Measurements from ENCODE around the gene MAP4K2. TPM values are rescaled to one million over a fixed set of nuclear protein-coding genes. Genes with fewer than 3 reads are reported as not detected.
A peak's percentile ranks its signal among the peaks of the same experiment; 100 is the strongest.
"Not testable (repeated sequence)": the region's sequence is repeated elsewhere in the genome, so short reads cannot be mapped to it uniquely, and the experiment has no call there.

Gene MAP4K2
- total RNA-seq, 2 donors from 2014 or later: 19.4 to 20.4 TPM

DNA sequence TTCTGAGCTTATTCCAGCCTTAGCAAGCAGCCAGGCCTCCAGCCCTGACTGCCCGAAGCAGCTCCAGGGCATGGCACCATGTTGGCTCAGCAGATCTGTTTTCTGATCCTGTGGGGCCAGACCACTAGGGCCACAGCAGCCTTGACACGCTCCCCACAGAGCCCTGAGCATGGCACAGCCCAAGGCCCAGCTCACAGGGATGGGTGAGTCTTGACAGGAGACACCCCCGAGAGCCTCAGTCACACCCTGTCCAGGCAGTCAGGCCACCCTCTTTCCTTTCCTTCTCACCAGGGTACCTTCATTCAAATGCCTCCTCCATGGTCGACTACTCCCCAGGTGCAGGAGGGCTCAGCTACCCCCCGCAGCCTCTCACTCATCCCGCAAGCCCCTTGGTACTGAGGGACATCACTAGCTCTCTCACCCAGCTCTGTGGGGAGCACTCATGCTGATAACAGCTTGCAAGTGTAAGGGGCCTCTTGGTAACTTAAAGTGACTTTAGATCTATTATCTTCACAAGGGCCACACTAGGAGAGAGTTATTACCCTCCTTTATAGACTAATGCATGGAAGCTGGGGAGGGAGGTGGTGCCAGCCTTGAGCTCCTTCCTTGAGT lies 45.3 kb upstream of the MAP4K2 start:
- Histone ChIP-seq H3K27ac (peak overlapping the region in 1 of 2 donors; percentile 4), H3K27me3 (no peaks in the 10 kb centered on the region), H3K36me3 (peaks cover 9% of the 10 kb centered on the region), H3K4me3 (no peak overlapping the region), H3K9me3 (no peaks in the 10 kb centered on the region), H3K4me1 (peaks cover 0 to 77% of the 10 kb centered on the region in 2 donors)
- DNase-seq (ENCODE audit: low spot score): no peak
- TF ChIP-seq, protein P1, sequence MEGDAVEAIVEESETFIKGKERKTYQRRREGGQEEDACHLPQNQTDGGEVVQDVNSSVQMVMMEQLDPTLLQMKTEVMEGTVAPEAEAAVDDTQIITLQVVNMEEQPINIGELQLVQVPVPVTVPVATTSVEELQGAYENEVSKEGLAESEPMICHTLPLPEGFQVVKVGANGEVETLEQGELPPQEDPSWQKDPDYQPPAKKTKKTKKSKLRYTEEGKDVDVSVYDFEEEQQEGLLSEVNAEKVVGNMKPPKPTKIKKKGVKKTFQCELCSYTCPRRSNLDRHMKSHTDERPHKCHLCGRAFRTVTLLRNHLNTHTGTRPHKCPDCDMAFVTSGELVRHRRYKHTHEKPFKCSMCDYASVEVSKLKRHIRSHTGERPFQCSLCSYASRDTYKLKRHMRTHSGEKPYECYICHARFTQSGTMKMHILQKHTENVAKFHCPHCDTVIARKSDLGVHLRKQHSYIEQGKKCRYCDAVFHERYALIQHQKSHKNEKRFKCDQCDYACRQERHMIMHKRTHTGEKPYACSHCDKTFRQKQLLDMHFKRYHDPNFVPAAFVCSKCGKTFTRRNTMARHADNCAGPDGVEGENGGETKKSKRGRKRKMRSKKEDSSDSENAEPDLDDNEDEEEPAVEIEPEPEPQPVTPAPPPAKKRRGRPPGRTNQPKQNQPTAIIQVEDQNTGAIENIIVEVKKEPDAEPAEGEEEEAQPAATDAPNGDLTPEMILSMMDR (IDR thresholded peaks at IDR 0.05): no peak

DNA sequence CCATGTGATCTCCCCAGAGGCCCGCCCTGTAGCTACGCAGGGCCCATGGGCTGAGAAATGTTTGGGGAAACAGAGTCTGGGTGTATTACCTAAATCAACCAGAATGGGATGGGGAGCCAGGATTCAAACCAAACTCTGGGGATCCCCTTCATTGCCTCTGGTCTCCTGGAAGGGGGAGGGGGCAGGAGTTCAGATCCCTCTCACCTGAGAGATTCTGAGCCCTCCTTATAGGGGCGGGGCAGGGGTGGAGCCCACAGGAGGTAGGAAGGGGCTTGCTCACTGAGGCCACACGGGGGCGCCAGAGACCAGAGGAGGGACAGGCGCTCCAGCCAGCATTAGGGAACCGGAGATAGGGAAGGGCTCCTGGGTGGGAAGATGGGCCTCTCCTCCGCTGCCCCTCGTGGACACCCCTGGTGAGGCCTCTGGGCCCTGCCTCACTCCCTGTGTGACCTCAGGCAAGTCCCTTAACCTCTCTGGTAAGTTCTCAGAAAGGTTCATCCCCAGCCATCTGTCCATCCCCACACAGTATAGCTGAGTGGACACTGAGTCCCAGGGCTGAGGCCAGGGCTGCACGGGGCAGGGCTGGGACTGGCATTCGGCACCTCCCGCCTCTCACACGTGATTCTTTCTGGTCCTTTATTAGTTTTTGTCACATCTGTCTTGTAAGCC lies 44.1 kb upstream of the MAP4K2 start:
- Histone ChIP-seq H3K36me3 (no peaks in the 10 kb centered on the region), H3K4me1 (peaks cover 0 to 65% of the 10 kb centered on the region in 2 donors), H3K9me3 (no peaks in the 10 kb centered on the region), H3K27ac (no peak overlapping the region), H3K4me3 (no peak overlapping the region), H3K27me3 (no peaks in the 10 kb centered on the region)
- TF ChIP-seq, protein P1 (IDR thresholded peaks at IDR 0.05): peak; percentile 97 to 98
- peak; percentile 86 for DNase-seq (ENCODE audit: low spot score)

- not testable (repeated sequence) for H3K9me3 ChIP-seq, H3K27me3 ChIP-seq
- H3K4me1 ChIP-seq: peaks cover 0 to 51% of the 10 kb centered on the region in 2 donors
These were observed 42.7 kb upstream of the MAP4K2 start for GRCh38 chr11:64845776-64846129.

DNA sequence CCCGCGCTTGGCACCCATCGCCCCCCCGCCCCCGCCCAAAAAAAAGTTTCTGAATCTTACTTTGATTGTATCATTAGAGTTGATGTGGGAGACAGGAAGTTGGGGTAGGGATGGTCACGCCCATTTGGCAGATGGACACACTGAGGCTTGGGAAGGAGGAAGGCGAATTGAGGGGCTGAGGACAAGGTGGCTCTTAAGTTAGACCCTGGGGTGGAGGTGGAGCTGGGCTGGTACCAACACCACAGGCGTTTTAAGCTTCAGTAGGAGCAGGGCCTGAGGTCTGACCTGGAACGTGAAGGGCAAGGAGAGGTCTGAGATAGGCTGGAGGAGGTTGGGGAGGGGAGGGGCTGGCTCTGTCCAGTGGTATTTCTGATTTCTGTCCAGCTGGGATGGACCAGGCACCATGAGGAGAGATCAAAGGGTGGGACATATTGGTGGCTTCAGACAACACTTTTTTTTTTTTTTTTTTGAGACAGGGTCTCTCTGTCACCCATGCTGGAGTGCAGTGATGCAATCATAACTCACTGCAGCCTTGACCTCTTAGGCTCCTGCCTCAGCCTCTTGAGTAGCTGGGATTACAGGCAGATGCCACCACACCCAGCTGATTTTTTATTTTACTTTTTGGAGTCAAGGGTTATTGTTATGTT lies 42.2 kb upstream of the MAP4K2 start:
- DNase-seq (ENCODE audit: low spot score): no peak
- TF ChIP-seq, protein P1 (IDR thresholded peaks at IDR 0.05): no peak
- no peaks in the 10 kb centered on the region for H3K36me3 ChIP-seq
- H3K27me3 ChIP-seq: no peaks in the 10 kb centered on the region
- peak overlapping the region in 1 of 2 donors; percentile 60 for H3K27ac ChIP-seq
- H3K9me3 ChIP-seq: no peaks in the 10 kb centered on the region
- peaks cover 0 to 46% of the 10 kb centered on the region in 2 donors for H3K4me1 ChIP-seq
- H3K4me3 ChIP-seq: peak overlapping the region; percentile 47 to 58

More at GRCh38 chr11:64845776-64846129, 42.7 kb upstream of the MAP4K2 start:
- DNase-seq (ENCODE audit: low spot score); H3K4me3 ChIP-seq; H3K36me3 ChIP-seq; H3K27ac ChIP-seq: not testable (repeated sequence)

GRCh38 chr11:64844330-64845128 lies 41.5 kb upstream of the MAP4K2 start, which contains the start of gene CDC42BPG:
Gene CDC42BPG, minus strand, starts transcription at chr11:64844653. Its CDS starts 84 bp downstream, at chr11:64844569.
- no peak for DNase-seq (ENCODE audit: low spot score)
- no peaks in the 10 kb centered on the region for H3K9me3 ChIP-seq
- no peaks in the 10 kb centered on the region for H3K27me3 ChIP-seq
- no peaks in the 10 kb centered on the region for H3K36me3 ChIP-seq
- peak within 1 kb of the TSS; percentile 47 to 58 for H3K4me3 ChIP-seq
- H3K4me1 ChIP-seq: peaks cover 0 to 39% of the 10 kb centered on the region in 2 donors
- peak within 1 kb of the TSS; percentile 36 to 60 for H3K27ac ChIP-seq
- TF ChIP-seq, protein P1 (IDR thresholded peaks at IDR 0.05): peak; percentile 63 to 79

Data from right atrium auricular region (tissue), 2 donors.